SW 1271 (cell line): Measurements from ENCODE around the gene GALNT16.

Experiments used
- DNase-seq, 2 experiments: peaks; one replicate each; lab custom pipeline; 2025; lab: John Stamatoyannopoulos, UW

GALNT16 gene

DNA sequence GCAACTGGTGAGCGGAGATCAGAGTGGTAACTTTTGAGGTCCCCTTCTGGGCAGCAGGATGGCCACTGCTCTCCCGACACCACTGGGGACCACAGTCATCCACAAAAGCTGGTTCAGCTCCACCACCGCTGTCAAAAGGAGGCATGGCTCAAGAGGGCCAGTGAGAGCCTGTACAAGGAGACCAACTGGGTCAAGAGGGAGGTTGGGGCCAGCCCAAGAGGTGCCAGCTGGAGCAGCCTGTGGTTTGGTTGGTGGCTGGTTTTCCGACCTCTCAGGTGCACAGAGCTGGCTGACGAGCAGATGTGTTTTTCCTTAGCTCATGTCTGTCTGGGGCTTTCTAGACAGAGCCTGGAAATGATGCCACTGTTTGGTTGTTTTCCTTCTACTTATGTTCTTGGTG lies 78.0 kb downstream of the GALNT16 start:
- DNase-seq, result no peak

DNA sequence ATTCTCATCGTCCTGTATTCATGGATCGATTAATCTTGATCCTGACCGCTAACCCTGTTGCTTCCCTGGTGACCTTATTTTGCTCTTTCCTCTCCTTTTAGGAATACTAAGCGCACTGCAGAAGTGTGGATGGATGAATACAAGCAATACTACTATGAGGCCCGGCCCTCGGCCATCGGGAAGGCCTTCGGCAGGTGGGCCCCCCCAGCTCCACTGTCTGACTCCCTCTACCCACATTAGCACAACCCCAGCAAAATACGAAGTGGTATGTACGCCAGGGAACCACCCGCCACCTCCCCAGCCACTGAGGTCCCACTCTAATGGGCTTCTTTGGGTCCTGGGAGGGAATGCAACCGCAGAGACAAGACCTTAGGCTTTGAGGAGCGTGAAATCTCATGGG lies 79.5 kb downstream of the GALNT16 start:
- no peak for DNase-seq

DNA sequence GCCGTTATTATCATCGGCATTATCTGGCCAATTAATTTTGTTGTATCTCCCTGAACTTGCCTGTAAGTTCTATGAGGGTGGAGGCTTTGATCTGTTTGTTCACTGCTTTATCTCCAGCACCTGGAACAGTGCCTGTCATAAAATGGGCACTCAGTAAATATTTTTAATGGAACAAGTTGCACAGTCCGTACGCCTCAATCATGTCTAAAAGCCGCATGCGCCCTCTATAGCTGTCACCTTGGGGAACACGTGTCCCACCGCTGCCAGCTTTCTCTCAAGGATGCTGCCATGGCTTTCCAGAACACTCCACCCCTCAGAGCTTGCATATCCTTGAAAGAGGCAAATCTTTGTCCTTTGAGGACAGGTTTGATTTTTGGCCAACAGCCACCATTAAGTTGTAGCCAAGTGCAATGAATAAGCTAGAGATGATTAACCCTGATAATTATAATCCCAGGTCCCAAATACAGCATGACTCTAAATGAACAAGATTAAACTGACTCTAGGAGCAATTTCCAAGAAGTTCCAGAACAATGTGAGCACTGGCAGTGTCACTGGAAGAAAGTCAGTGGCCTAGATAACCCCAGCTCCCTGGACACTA lies 83.1 kb downstream of the GALNT16 start:
- no peak for DNase-seq

DNA sequence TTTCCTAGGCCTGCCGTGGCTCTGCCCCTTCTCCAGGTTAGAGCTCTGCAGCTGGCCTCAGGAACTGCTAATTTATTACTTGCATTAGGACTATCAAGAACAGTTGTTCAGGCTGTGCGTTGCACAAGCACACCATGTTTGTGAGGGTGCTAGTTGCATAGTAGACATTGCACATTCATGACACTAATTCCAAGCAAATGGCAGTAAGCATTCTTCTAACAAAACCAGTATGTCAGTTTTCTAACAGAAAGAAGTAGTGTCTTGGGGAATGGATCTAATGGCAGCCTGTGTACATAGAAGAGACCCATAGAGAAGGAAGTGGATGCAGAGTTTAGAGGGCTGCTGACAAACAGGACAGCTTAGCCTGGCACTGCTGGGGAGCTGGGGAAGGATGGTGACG lies 84.2 kb downstream of the GALNT16 start:
- DNase-seq, result no peak

DNA sequence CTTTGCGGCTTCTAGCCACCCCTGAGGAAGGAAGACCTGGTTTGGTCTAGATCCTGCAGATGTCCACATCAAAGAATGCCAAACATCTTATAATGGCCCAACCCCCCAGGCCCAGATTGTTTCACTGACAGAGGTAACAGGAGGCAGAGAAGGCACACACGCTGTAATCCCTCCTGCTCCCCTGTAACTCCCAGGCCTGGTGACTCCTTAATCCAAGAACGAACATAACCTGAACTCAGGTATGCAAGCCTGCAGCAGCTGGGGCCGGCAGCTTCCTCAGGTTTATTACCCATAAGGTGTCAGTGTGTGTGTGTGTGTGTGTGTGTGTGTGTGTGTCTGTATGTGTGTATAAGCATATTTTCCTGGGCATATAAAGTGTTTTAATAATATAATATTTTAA lies 85.4 kb downstream of the GALNT16 start:
- no peak for DNase-seq

DNA sequence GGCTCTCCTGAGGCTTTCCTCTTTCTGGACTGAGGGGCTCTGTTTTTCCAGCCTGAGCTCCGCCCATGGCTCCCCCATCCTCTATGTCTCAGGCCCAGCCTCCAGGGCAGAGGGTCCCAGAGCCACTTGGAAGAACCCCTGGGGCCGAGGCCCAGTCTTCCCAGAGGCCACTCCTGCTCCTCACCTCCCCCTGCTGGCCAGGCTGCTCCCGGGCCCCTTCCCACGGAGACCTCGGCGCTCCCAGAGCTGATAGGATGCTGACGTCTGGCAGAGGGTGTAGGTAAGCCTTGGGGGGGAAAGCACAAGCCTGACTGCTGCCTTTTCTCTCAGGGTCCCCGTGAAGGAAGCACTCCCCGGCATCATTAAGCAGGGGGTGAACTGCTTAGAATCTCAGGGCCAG lies 86.8 kb downstream of the GALNT16 start:
- no peak for DNase-seq

DNA sequence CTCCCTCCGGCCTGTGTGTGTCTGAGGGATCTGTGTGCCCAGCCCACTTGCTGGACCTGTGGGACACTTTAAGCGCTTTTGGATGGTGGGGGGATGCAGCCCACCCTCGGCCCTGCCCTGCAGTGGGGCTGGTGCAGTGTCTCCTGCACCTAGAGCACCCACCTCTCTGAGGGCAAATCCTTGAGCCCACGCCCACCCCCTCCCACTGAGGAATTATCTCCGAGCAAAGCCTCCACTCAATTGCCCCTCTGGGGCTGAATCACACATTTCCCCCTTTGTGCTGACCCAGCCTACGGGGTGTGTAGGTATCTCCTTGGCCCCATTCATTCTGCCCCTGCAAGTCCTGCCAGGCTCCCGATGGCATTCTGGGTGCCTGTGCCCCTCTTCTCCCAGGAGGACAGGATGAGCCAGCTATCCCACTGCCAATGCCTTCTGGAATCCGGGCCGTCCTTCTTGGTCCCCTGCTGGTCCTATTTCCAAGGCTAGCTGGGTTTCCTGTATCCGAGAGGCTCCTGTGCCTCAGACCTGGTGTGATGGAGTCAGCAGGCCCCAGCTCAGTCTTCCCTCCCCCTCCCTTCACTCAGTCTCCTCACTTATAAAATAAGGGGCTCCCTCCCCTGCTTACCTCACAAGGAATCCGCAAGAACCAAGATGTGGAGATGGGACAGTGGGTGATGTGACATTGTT lies 89.3 kb downstream of the GALNT16 start:
- DNase-seq, result no peak

DNA sequence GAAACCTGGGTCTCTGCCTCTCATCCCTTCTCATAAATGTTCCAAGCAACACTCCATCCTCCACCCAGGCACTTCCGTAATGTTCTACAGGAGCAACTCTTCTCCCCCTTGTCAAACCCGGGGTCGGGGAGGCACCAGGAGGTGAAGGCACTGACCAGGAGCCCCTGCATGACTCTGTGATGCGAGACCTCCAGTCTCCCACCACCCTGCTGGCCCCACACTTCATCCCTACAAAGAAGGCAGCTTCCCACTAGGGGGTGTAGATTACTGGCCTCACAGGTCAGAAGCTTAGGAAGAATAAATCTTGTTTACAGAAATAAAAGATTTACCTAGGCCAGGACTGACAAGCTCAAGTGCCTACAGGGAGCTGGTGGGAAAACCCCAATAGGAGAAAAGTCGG lies 90.9 kb downstream of the GALNT16 start:
- DNase-seq, result no peak

DNA sequence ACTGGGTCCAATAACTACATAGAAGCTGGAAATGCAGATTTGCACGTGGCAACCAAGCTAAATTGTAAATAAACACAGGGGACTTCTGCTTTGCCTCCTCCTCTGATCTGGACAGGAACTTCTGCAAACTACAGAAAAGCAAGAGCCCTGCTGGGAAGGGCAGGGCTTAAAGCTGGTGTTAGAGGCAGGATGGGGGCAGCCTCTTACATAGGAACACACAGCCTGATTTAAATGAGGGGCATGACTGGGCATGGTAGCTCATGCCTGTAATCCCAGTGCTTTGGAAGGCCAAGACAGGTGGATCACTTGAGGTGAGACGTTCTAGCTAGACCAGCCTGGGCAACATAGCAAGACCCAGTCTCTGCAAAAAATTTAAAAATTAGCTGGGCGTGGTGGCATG lies 91.4 kb downstream of the GALNT16 start:
- no peak for DNase-seq

DNA sequence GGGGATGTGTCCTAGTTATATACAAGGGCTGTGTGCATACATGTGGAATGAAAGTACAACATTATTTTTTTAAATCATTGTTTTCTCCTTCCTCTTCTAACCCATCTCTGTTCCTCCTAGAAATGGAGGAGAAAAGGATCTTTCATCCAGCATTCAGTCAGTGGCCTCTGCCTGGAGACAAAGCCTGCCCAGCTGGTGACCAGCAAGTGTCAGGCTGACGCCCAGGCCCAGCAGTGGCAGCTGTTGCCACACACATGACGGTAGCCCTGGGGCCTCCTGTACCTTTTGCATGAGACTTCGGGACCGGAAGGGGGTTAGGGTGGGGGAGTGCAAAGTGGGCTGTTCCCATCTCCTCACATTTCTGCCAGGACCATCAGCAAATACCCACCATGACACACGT lies 92.0 kb downstream of the GALNT16 start:
- DNase-seq, result no peak

DNA sequence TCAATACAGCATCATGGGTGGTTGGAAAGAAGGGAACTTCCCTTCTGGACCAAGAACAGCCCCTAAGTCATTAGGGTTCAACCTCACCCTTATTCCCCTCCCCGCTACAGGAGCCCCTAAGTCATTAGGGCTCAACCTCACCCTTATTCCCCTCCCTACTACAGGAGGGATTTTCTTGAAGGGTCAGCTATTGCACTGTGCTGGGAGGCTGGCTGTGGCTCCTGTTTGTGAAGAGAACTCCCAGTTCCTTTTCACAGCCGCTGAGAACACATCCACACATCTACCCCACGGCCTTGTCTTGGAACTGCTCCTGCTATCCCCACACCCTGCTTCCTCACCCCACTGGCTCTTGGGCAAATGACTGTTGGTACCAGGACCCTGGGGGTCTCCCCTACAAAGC lies 93.2 kb downstream of the GALNT16 start:
- no peak for DNase-seq

DNA sequence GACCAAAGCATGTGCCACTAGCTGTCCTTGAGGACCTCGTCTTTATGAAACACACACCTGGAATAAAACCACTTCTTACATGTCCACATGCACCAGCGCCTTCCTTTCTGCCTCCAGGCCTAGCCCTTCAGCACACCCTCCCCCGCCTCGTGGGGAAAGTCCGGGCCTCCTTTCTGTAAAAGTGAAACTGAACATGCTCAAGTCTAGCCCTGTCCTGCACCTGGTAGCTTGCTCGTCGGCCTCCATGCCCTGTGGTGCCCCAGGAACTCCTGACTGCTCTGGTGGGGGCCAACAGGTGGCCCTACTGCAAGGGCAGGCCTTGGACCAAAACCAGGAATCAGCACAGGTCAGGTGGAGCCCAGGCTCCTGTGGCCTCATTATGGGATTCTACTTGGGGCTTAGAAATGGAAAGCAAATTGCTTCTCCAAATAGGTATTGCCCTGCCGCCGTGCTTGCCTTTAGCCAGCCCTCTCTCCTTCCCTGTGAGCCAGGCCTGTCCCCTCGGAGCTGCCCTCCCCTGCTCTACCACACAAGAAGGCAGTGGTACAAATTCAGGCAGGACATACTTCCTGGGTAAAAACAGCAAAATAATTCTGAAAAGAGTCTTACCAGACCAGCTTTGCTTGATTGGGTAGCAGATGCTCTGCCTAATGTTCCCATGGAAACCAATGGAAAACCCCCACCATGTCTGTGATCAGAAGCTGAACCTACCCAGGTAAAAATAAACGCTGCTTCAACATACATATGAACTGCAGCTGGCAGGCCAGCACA lies 94.6 kb downstream of the GALNT16 start:
- DNase-seq, result no peak

DNA sequence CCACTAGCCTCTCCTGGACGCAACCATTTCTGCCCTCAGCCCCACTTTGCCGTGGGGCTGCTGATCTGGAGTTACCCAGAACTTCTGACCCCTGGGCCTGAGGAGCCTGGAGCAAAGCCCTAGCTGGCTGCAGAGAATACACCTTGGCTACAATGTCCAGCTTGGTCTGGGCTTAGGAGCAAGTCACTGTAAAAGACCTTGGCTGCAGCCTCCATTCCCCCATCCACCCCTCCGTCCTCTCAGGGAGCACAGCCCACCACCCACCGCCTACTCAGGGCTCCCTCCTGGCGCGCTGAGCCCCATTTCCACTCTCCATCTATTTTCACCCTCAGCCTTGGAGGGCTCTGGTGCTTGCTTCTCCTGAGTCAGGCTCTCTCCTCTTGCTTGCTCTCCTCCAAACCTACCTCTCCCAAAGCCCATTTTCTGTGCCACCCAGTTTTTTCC lies 95.2 kb downstream of the GALNT16 start:
- DNase-seq, result no peak

DNA sequence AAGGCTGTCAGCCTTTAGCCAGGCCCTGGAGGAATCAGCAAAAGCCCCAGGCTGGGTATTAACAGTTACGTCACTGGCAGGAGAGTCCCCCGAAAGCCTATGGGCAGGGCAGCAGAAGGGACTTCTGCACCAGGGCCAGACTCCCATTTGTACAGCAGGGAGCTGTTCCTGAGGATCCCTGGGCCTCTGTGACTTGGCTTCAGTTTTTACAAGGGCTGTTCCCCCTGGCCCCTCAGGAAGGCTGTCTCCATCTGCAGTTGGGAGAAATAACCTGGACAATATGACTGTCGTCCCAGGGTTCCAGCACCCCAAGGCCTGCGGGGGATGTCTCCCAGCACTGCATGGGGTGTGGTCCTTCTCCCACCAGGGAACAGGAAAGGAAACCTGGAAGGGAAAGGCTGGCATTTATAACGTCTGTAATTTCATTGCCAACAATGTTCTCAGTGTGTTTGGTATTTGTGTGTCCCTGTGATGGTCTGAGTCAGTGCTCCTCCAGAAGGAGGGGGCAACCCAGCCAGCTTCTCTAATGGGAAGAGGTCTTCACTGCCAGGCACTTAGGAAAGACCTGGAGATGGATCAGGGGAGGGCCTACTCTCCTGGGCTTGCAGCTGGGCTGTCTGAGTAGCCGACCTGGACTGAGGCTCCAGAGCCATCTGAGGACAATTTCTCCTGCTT lies 95.8 kb downstream of the GALNT16 start:
- DNase-seq, result no peak

DNA sequence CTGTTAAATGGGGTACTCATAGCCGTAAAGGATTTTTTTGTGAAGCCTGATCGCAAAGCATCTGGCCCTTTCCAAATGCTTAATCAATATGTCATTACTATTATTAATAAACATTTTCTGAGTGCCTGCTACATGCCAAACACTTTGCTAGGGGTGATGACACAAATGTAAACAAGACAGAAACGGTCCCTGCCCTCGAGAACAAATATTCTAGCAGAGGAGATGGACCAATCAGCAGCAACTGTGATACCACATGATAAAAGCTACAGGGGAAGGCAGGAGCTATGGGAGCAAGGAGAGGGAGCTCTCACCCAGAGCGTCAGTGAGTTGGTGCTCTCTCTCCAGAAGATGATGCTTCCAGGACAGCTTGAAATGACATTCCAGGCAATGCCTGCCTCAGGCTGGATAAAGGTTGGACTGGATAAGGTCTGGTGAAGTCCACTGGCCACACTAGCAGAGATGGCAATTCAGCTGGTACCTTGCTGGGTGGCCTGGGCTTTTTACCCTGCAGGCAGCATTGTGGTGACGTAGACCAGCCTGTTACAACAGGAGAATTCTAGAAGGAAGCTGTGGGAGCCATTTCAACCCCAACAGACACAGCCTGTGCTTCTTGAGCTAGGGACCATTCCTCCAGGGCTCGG lies 97.1 kb downstream of the GALNT16 start:
- DNase-seq, result no peak

DNA sequence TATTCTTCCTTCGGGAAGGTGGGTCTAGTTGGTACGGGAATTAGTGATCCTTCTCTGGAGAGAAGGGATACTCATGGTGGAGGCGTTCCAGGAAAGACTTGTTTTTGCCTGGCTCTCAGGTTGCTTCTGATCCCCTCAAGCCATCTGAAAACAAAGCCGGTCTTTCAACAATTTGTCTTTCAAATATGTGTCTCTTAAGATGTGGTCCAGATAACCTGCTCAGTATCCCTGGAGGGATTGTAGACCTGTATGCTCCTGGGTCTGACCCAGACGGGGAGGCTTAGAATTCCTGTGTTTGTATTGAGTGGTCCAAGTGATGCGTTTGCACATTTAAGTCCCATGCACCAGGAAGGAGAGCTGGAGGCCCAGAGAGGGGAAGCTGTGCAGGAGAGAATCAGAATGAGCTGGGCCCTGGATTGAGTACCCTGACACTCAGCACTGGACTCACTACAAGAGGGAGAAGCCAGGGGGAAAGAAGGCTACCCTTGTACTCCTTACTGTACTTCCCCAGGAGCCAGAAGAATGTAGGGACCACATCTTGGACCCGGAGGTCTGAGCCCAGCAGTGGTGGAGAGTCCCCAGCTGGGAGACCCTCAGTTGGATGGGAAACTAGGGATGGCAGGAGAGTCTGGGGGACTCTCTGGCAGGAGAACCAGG lies 97.7 kb downstream of the GALNT16 start:
- DNase-seq, result no peak

DNA sequence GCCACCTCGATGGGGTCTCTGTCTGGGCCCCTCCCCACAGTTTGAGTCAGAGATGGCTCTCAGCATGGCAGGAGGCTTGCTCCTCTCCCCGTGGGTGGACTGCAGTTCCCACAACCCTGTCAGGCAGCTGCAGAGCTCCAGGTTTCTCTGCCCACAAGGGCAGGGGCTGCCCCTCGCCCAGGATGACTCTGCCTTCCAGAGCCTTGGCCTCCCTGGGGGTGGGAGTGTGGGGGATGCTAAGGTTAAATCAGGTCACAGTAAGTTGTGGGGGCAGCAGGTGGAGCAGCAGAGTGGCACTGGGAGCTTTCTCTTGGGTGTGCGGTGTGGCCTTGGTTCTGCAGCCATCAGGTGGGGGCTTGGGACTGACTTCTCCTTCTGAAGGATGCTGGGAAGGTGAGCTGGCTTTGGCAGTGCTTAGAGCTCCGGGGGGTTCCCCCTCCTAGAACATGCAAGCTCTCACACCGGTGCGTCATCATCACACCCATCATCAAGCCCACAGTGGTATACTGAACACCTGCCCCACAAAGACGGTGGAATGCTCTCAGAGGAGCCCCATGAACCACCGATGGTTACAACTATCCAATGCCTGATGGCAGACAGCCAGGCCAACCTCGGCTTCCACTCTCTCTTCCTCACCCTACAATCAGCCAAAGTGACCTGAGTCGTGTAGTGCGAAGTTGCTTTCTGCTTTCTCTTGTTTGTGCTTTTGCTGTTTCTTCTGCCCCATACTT lies 98.4 kb downstream of the GALNT16 start:
- DNase-seq, result no peak

DNA sequence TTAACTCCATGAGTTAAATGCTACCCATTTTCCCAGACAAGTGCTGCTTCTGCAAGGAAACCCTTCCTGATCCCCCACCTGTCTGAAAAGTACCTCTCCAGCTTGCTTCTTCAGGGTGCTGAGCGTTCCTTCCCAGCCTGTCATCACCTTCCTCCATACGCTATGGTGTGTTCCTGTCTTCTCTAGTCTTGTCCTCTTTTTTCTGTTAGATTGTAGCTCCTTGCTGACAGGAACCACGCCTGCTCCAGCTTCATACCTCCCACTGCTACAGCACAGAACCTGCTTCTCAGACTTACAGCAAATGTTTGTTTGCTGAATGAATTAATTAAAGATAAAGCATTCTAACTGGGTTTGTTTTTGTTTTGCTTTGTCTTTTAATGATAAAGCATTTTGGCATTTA lies 99.0 kb downstream of the GALNT16 start:
- DNase-seq, result no peak

DNA sequence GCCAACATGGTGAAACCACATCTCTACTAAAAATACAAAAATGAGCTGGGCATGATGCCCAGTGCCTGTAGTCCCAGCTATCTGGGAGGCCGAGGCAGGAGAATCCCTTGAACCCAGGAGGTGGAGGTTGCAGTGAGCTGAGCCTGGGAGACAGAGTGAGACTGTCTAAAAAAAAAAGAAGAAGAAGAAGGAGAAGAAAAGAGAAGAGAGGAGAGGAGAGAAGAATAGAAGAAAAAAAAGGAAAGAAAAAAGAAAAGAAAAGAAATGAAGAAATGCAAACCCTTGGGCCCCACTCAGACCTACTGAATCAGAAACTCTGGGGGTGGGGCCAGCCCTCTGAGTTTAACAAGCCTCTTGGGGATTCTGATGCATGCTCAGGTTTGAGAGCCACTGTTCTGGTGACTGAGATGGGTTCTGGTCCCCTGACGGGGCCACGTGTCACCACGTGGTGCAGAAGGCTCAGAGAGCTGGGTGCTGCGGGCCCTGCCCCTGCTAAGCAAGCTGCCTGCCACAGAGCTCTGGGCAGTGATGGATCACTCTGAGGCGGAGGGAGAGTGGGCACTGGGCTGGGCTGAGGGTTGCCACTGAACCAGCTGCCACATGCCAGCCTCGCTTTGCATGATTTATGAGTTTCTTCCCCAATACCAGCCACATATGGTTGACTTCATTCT lies 100.6 kb downstream of the GALNT16 start:
- DNase-seq, result no peak

DNA sequence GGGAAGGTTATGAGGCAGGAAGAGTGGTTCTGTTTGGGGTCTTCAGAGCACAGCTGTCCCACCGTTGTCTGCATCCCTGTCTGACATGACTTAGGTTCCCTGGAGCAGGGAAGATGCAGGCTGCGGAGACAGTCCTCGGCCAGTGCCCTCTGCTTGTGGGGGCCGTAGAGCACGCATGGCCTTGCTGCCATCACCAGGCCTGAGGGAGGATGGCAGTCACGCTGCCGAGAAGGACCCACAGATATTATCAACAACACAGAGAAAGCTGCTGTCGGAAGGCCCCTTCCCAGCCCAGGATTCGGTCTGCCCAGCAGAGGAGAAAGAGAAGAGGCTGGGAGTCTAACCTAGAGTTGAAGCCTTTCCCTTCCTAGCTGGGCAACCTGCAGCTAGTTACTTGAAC lies 103.1 kb downstream of the GALNT16 start:
- no peak for DNase-seq

DNA sequence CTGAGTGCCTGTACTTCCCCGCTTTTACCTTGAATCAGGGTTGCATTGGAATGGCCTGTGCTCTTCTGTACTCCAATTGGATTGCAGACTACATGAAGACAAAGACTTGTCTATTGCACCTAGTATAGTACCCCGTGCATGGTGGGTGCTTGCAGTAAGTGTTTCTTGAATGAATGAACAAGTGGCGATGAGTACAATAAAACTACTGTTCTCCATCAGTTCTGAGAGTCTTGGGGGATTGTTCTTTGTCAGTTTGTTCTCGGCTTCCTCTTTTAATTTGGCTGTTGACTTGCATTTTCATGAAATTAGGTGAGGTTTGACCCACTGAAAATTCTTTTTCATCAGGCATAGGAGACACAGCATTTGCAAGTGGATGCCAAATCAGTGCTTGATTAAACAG lies 104.0 kb downstream of the GALNT16 start:
- no peak for DNase-seq
